Caco-2 (cell line): ENCODE results near the gene C1orf50. TPM values are rescaled to one million over a fixed set of nuclear protein-coding genes. Genes with fewer than 3 reads are reported as not detected.

Experiments used
- BruUV-seq: library from RNA; stranded (reverse); fragments of 400-500 nt; replicated peaks from 2 replicates; lab custom pipeline; 2021; lab: Mats Ljungman, UMichigan
- CTCF ChIA-PET: fragments of 300-600 bp; sonication (Branson Sonifier 250); formaldehyde crosslinking; loops from one replicate; lab custom pipeline; 2022; ENCODE audit warnings: antibody characterized with exemption; lab: Charles Lee
- POLR2A ChIA-PET: fragments of 300-600 bp; sonication (Branson Sonifier 250); formaldehyde crosslinking; loops from one replicate; lab custom pipeline; 2022; ENCODE audit warnings: antibody characterized with exemption; lab: Charles Lee
- DNase-seq, 2 experiments: peaks; one replicate each; pipeline versions ENCODE4 v3.0.0 to v3.0.0-alpha.2; 2020 to 2022
- H3K27me3 ChIP-seq: replicated peaks from 2 replicates; pipeline ENCODE4 v1.6.0; 2011; ENCODE audit warnings: low read length; ENCODE audit not compliant: control insufficient read depth, insufficient read depth
- H3K36me3 ChIP-seq: 2 replicates; pipeline ENCODE4 v1.5.1; 2011; ENCODE audit warnings: low read length; ENCODE audit not compliant: control insufficient read depth, insufficient read depth
- H3K4me1 ChIP-seq: fragments of 250-450 bp; sonication (Bioruptor Pico); 2 replicates; pipeline ENCODE4 v1.5.1; 2020; ENCODE audit warnings: mild to moderate bottlenecking
- H3K4me3 ChIP-seq: 2 replicates; pipeline ENCODE4 v1.5.1; 2011; ENCODE audit warnings: low read depth, mild to moderate bottlenecking, control low read depth, low read length
- H3K9me3 ChIP-seq: fragments of 250-450 bp; sonication (Bioruptor Pico); 2 replicates; pipeline ENCODE4 v1.5.1; 2020; ENCODE audit warnings: mild to moderate bottlenecking, moderate library complexity
- H3K27ac Mint-ChIP-seq: one replicate; pipeline ENCODE4 v1.8.0; 2022; ENCODE audit warnings: mixed read lengths; ENCODE audit not compliant: unreplicated experiment
- H3K27me3 Mint-ChIP-seq: one replicate; pipeline ENCODE4 v1.8.0; 2022; ENCODE audit warnings: mixed read lengths; ENCODE audit not compliant: insufficient read depth, unreplicated experiment
- H3K36me3 Mint-ChIP-seq: one replicate; pipeline ENCODE4 v1.8.0; 2022; ENCODE audit warnings: mild to moderate bottlenecking, mixed read lengths; ENCODE audit not compliant: insufficient read depth, unreplicated experiment
- H3K4me1 Mint-ChIP-seq: one replicate; pipeline ENCODE4 v1.8.0; 2022; ENCODE audit warnings: low read depth, mixed read lengths; ENCODE audit not compliant: unreplicated experiment
- H3K4me3 Mint-ChIP-seq: one replicate; pipeline ENCODE4 v1.8.0; 2022; ENCODE audit warnings: mild to moderate bottlenecking, moderate library complexity, mixed read lengths; ENCODE audit not compliant: unreplicated experiment
- H3K9me3 Mint-ChIP-seq: one replicate; pipeline ENCODE4 v1.8.0; 2022; ENCODE audit warnings: mixed read lengths; ENCODE audit not compliant: unreplicated experiment
- intact Hi-C: fragments of 100-400 bp; cut with micrococcal nuclease; formaldehyde crosslinking; loops from one replicate; pipeline ENCODE4 v1.10.0; 2022; ENCODE audit not compliant: unreplicated experiment
- total RNA-seq: library from RNA; stranded (reverse); gene quantifications from 2 replicates; pipeline ENCODE4 v1.2.3, GENCODE V29; 2022
- TF ChIP-seq, protein P1 (sequence below), 2 experiments: fragments of 200-600 bp in 1 of 2; IDR thresholded peaks; 1 replicate in 1 of 2; 2 replicates in 1 of 2; pipeline versions ENCODE4 v1.5.1 to v1.8.0; 2011 to 2022; ENCODE audit warnings: antibody characterized with exemption in 1 of 2, control low read depth in 1 of 2, inconsistent platforms in 1 of 2, low read depth in 1 of 2, low read length in 1 of 2, mild to moderate bottlenecking in 1 of 2, moderate library complexity in 1 of 2; ENCODE audit not compliant: insufficient read depth in 1 of 2, severe bottlenecking in 1 of 2, unreplicated experiment in 1 of 2

Gene C1orf50
- total RNA-seq, 1 experiment from 2014 or later, result 6.1 TPM

DNA sequence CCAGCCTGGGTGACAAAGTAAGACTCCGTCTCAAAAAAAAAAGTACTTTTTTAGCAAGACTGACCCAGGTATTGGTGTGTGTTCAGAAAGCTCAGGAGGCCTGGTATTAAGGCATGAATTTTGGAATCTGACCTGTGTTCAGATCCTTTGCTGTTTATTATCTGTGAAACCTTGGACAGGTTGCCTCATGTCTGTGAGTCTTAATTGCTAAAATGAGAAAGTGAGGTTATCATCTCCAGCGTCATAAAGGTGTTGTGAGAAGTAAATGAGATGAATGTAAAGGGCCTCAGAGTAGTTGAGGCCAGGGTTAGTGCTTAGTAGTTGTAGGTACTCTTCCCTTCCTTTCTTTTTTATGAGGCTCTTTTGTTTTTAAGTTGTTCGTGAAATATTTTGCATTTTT lies 2.8 kb downstream of the C1orf50 start:
- Mint-ChIP-seq H3K27ac (no peak overlapping the region), H3K9me3 (no peaks in the 10 kb centered on the region), H3K27me3 (no peaks in the 10 kb centered on the region), H3K4me1 (no peaks in the 10 kb centered on the region), H3K36me3 (peaks cover 13% of the 10 kb centered on the region), H3K4me3 (no peak overlapping the region)
- intact Hi-C loops, result no loop called here
- TF ChIP-seq, protein P1, sequence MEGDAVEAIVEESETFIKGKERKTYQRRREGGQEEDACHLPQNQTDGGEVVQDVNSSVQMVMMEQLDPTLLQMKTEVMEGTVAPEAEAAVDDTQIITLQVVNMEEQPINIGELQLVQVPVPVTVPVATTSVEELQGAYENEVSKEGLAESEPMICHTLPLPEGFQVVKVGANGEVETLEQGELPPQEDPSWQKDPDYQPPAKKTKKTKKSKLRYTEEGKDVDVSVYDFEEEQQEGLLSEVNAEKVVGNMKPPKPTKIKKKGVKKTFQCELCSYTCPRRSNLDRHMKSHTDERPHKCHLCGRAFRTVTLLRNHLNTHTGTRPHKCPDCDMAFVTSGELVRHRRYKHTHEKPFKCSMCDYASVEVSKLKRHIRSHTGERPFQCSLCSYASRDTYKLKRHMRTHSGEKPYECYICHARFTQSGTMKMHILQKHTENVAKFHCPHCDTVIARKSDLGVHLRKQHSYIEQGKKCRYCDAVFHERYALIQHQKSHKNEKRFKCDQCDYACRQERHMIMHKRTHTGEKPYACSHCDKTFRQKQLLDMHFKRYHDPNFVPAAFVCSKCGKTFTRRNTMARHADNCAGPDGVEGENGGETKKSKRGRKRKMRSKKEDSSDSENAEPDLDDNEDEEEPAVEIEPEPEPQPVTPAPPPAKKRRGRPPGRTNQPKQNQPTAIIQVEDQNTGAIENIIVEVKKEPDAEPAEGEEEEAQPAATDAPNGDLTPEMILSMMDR (IDR thresholded peaks at IDR 0.05; ENCODE audit: insufficient read depth in 1 of 2, low read depth in 1 of 2, low read length in 1 of 2, severe bottlenecking in 1 of 2, unreplicated experiment in 1 of 2), result no peak
- BruUV-seq, result no TSS peak
- Histone ChIP-seq H3K9me3 (no peaks in the 10 kb centered on the region), H3K36me3 (0 out of 2 replicates have a peak, but pooled peaks cover 1% of the 10 kb centered on the region), H3K27me3 (no peaks in the 10 kb centered on the region), H3K4me3 (no peak overlapping the region), H3K4me1 (peaks cover 9% of the 10 kb centered on the region)
- ChIA-PET CTCF (no interaction called here), POLR2A (no interaction called here)
- no peak for DNase-seq

DNA sequence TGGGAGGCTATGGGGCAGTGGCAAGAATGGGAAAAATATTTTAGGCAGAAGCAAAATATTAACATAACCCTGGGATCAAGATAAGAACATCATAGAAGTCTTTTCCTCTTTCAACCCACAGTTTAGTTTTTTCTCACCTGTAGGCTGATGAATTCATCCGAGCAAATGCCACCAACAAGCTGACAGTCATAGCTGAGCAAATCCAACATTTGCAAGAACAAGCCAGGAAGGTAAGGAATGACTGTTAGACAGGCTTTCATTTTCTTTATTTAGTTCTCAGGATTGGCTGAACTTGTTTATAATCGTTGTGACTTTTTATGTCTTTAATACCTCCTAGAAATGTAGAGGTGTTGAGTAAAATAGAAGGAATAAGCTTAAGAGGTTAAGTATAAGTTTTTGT lies 6.4 kb downstream of the C1orf50 start:
- no peaks in the 10 kb centered on the region for H3K4me1 Mint-ChIP-seq
- no TSS peak for BruUV-seq
- H3K9me3 ChIP-seq, result no peaks in the 10 kb centered on the region
- peaks cover 23% of the 10 kb centered on the region for H3K36me3 Mint-ChIP-seq
- ChIA-PET POLR2A (no interaction called here), CTCF (no interaction called here)
- H3K4me1 ChIP-seq, result no peaks in the 10 kb centered on the region; the same call in 1 of the 2 replicates
- intact Hi-C loops, result no loop called here
- TF ChIP-seq, protein P1 (IDR thresholded peaks at IDR 0.05; ENCODE audit: insufficient read depth in 1 of 2, low read depth in 1 of 2, low read length in 1 of 2, severe bottlenecking in 1 of 2, unreplicated experiment in 1 of 2), result no peak
- no peak for DNase-seq
- no peak overlapping the region for H3K4me3 Mint-ChIP-seq
- no peaks in the 10 kb centered on the region for H3K27me3 ChIP-seq
- peaks cover 1% of the 10 kb centered on the region for H3K36me3 ChIP-seq
- no peaks in the 10 kb centered on the region for H3K27me3 Mint-ChIP-seq
- H3K4me3 ChIP-seq, result no peak overlapping the region
- no peaks in the 10 kb centered on the region for H3K9me3 Mint-ChIP-seq
- H3K27ac Mint-ChIP-seq, result no peak overlapping the region

DNA sequence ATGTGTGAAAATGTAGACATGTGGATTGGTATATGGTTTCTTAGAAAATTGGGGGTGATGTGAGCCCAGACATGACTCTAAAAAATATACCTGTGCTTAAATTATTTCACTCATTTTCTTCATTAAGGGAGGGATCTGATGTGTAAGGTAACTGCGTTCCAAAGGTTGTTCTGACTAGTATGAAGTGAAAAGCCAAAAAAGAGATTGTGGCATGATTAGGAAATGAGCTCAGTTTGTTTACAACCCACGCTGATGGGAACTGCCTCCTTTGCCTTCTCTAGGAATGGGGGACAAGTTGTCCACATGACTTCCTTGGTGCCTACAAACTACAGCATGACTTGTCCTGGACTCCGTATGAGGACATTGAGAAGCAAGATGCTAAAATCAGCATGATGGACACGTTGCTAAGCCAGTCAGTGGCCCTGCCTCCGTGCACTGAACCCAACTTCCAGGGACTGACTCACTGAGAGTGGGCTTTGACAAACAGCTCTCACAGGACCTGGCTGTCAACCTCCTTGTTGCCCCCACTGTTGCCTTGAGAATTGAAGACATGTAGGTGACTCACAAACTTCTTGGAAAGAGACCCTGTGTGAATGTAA lies 8.0 kb downstream of the C1orf50 start:
- POLR2A ChIA-PET, result no interaction called here
- BruUV-seq, result no TSS peak
- H3K9me3 ChIP-seq, result no peaks in the 10 kb centered on the region
- no peaks in the 10 kb centered on the region for H3K27me3 ChIP-seq
- H3K27ac Mint-ChIP-seq, result no peak overlapping the region
- H3K27me3 Mint-ChIP-seq, result no peaks in the 10 kb centered on the region
- CTCF ChIA-PET, result no interaction called here
- H3K9me3 Mint-ChIP-seq, result no peaks in the 10 kb centered on the region
- peaks cover 1% of the 10 kb centered on the region for H3K36me3 ChIP-seq
- peaks cover 29% of the 10 kb centered on the region for H3K36me3 Mint-ChIP-seq
- H3K4me3 ChIP-seq, result no peak overlapping the region
- no peaks in the 10 kb centered on the region for H3K4me1 Mint-ChIP-seq
- no peak for DNase-seq
- no peaks in the 10 kb centered on the region for H3K4me1 ChIP-seq
- no peak overlapping the region for H3K4me3 Mint-ChIP-seq
- intact Hi-C loops, result no loop called here
- TF ChIP-seq, protein P1 (IDR thresholded peaks at IDR 0.05; ENCODE audit: insufficient read depth in 1 of 2, low read depth in 1 of 2, low read length in 1 of 2, severe bottlenecking in 1 of 2, unreplicated experiment in 1 of 2), result no peak
